Endothelial cell of umbilical vein (primary cell): ENCODE data around the gene SLA2.

Experiments used
- EZH2 ChIP-seq: IDR thresholded peaks from 2 replicates; pipeline ENCODE4 v1.6.1; 2012; ENCODE audit warnings: borderline replicate concordance, low read depth, mild to moderate bottlenecking, moderate library complexity, low read length, inconsistent platforms; ENCODE audit not compliant: severe bottlenecking
- FOS ChIP-seq: IDR thresholded peaks from 2 replicates; pipeline ENCODE4 v1.6.1; 2011; ENCODE audit warnings: mild to moderate bottlenecking, low read length, moderate library complexity, borderline replicate concordance; ENCODE audit not compliant: insufficient read depth
- POLR2A ChIP-seq: IDR thresholded peaks from 2 replicates; pipeline ENCODE4 v1.6.1; 2012; ENCODE audit warnings: low read depth, mild to moderate bottlenecking, control low read depth, low read length
- TF ChIP-seq, protein P1 (sequence below), 2 donors: IDR thresholded peaks; 1 replicate in 1 of 2; 2 replicates in 1 of 2; pipeline ENCODE4 v1.5.1; 2011; ENCODE audit warnings: low read length in 2 of 2, mild to moderate bottlenecking in 2 of 2, moderate library complexity in 2 of 2, control low read depth in 1 of 2, inconsistent platforms in 1 of 2, low read depth in 1 of 2; ENCODE audit not compliant: insufficient read depth in 1 of 2; ENCODE audit errors: extremely low read depth in 1 of 2
- TF ChIP-seq, protein P2 (sequence below): IDR thresholded peaks from 2 replicates; pipeline ENCODE4 v1.6.1; 2011; ENCODE audit not compliant: insufficient read depth, insufficient read length

GRCh38 chr20:36632487-36633284, 13.3 kb downstream of the SLA2 start:
- TF ChIP-seq, protein P1, sequence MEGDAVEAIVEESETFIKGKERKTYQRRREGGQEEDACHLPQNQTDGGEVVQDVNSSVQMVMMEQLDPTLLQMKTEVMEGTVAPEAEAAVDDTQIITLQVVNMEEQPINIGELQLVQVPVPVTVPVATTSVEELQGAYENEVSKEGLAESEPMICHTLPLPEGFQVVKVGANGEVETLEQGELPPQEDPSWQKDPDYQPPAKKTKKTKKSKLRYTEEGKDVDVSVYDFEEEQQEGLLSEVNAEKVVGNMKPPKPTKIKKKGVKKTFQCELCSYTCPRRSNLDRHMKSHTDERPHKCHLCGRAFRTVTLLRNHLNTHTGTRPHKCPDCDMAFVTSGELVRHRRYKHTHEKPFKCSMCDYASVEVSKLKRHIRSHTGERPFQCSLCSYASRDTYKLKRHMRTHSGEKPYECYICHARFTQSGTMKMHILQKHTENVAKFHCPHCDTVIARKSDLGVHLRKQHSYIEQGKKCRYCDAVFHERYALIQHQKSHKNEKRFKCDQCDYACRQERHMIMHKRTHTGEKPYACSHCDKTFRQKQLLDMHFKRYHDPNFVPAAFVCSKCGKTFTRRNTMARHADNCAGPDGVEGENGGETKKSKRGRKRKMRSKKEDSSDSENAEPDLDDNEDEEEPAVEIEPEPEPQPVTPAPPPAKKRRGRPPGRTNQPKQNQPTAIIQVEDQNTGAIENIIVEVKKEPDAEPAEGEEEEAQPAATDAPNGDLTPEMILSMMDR (IDR thresholded peaks at IDR 0.05; ENCODE audit: extremely low read depth in 1 of 2, insufficient read depth in 1 of 2, low read depth in 1 of 2, low read length in 2 of 2): no peak
- TF ChIP-seq FOS (no peak), POLR2A (no peak), EZH2 (no peak)
- TF ChIP-seq, protein P2, sequence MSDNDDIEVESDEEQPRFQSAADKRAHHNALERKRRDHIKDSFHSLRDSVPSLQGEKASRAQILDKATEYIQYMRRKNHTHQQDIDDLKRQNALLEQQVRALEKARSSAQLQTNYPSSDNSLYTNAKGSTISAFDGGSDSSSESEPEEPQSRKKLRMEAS: no peak
